ENCODE results near the gene COL5A1.

DNA sequence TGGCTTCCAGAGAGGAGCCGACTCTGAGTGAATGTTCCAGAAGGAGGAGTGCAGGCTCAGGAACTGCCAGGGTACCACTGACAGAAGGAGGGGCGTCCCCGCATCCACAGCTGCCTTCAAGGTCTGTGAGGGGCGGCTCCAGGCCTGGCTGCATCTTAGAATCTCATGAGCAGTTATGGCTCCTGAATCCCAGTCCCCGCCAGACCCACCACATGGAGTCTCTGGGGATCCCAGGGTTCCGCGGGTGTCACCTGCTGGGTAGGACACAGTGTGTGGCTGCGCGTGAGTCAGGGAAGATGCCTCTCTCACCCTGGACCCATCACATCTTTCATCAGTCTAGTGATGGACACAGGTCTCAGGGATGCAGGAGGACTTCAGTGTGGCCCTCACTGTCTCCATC is 79.2 kb downstream of the COL5A1 start:
- TF ChIP-seq, protein P1, sequence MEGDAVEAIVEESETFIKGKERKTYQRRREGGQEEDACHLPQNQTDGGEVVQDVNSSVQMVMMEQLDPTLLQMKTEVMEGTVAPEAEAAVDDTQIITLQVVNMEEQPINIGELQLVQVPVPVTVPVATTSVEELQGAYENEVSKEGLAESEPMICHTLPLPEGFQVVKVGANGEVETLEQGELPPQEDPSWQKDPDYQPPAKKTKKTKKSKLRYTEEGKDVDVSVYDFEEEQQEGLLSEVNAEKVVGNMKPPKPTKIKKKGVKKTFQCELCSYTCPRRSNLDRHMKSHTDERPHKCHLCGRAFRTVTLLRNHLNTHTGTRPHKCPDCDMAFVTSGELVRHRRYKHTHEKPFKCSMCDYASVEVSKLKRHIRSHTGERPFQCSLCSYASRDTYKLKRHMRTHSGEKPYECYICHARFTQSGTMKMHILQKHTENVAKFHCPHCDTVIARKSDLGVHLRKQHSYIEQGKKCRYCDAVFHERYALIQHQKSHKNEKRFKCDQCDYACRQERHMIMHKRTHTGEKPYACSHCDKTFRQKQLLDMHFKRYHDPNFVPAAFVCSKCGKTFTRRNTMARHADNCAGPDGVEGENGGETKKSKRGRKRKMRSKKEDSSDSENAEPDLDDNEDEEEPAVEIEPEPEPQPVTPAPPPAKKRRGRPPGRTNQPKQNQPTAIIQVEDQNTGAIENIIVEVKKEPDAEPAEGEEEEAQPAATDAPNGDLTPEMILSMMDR (conservative IDR thresholded peaks at IDR 0.05 in 1 of 2, IDR thresholded peaks at IDR 0.05 in 1 of 2; ENCODE audit: low read depth in 1 of 2, low read length in 2 of 2) = no peak
- TF ChIP-seq EZH2 (IDR thresholded peaks at IDR 0.05; ENCODE audit: low read length, missing control alignments) = no peak

Data from fibroblast of lung (primary cell).